Measurements from ENCODE around the gene SLC2A8.

Gene SLC2A8

GRCh38 chr9:127423934-127424675 is 27.1 kb downstream of the SLC2A8 start, which contains the start of gene ZNF79:
Gene ZNF79 (plus strand): TSS chr9:127424382. CDS start chr9:127424788, 406 bp downstream.
- WGBS (ENCODE audit: extremely low coverage, insufficient coverage, low lambda C conversion rate): no CpG with 5 or more reads among the region's 54 CpGs
- Histone ChIP-seq H3K27me3 (ENCODE audit: insufficient read depth, low read length, poor library complexity) (no peaks in the 10 kb centered on the region), H2BK15ac (replicated peaks; ENCODE audit: low read depth) (no peak within 1 kb of the TSS)

GRCh38 chr9:127424676-127424999 is 27.7 kb downstream of the SLC2A8 start:
- DNase-seq: no peak
- Histone ChIP-seq H3K27ac (ENCODE audit: low read depth, low read length) (peak overlapping the region; percentile 66), H3K36me3 (ENCODE audit: control insufficient read depth, insufficient read depth, low read length) (no peaks in the 10 kb centered on the region), H3K18ac (ENCODE audit: low read length) (no peak overlapping the region), H3K23ac (ENCODE audit: low read length) (no peak overlapping the region), H2AK5ac (ENCODE audit: low read length) (no peak overlapping the region), H4K5ac (ENCODE audit: low read length) (no peak overlapping the region), H3K56ac (ENCODE audit: low read length) (peak overlapping the region; percentile 81), H3K4me3 (ENCODE audit: low read length) (peak overlapping the region; percentile 56), H2BK5ac (ENCODE audit: low read length) (no peak overlapping the region), H3K27me3 (ENCODE audit: insufficient read depth, low read length, poor library complexity) (no peaks in the 10 kb centered on the region), H2BK15ac (replicated peaks; ENCODE audit: low read depth) (no peak overlapping the region), H3K4ac (ENCODE audit: low read depth, low read length) (peak overlapping the region; percentile 40), H4K8ac (ENCODE audit: low read depth, low read length) (no peak overlapping the region), H3K4me1 (ENCODE audit: control insufficient read depth, low read depth, low read length) (peaks cover 7% of the 10 kb centered on the region), H3K79me1 (ENCODE audit: low read length) (peaks cover 13% of the 10 kb centered on the region), H3K9ac (ENCODE audit: low read length) (peak overlapping the region; percentile 75), H3K4me2 (ENCODE audit: low read length) (peak overlapping the region; percentile 96), H2BK120ac (ENCODE audit: low read depth, low read length) (no peak overlapping the region), H3K79me2 (ENCODE audit: control insufficient read depth, insufficient read depth, low read length) (peaks cover 6% of the 10 kb centered on the region)
- WGBS (ENCODE audit: extremely low coverage, insufficient coverage, low lambda C conversion rate): no CpG with 5 or more reads among the region's 13 CpGs

More at GRCh38 chr9:127423934-127424675, 27.1 kb downstream of the SLC2A8 start, which contains the start of gene ZNF79:
- H3K9ac ChIP-seq (ENCODE audit: low read length): peak within 1 kb of the TSS; percentile 78
- H4K8ac ChIP-seq (ENCODE audit: low read depth, low read length): peak within 1 kb of the TSS; percentile 3
- no peak within 1 kb of the TSS for H2BK120ac ChIP-seq (ENCODE audit: low read depth, low read length)
- peak within 1 kb of the TSS; percentile 56 for H3K4me3 ChIP-seq (ENCODE audit: low read length)
- peak within 1 kb of the TSS; percentile 84 for H4K5ac ChIP-seq (ENCODE audit: low read length)
- H3K36me3 ChIP-seq (ENCODE audit: control insufficient read depth, insufficient read depth, low read length): no peaks in the 10 kb centered on the region
- H3K18ac ChIP-seq (ENCODE audit: low read length): peak within 1 kb of the TSS; percentile 89
- peak within 1 kb of the TSS; percentile 75 for H3K27ac ChIP-seq (ENCODE audit: low read depth, low read length)
- H3K4me1 ChIP-seq (ENCODE audit: control insufficient read depth, low read depth, low read length): peaks cover 7% of the 10 kb centered on the region
- H3K56ac ChIP-seq (ENCODE audit: low read length): peak within 1 kb of the TSS; percentile 83
- peak; percentile 95 for DNase-seq
- H2AK5ac ChIP-seq (ENCODE audit: low read length): peak within 1 kb of the TSS; percentile 29
- H3K4me2 ChIP-seq (ENCODE audit: low read length): peak within 1 kb of the TSS; percentile 96
- H2BK5ac ChIP-seq (ENCODE audit: low read length): peak within 1 kb of the TSS; percentile 37
- H3K23ac ChIP-seq (ENCODE audit: low read length): no peak within 1 kb of the TSS
- H3K79me1 ChIP-seq (ENCODE audit: low read length): peaks cover 13% of the 10 kb centered on the region
- peaks cover 6% of the 10 kb centered on the region for H3K79me2 ChIP-seq (ENCODE audit: control insufficient read depth, insufficient read depth, low read length)
- peak within 1 kb of the TSS; percentile 40 for H3K4ac ChIP-seq (ENCODE audit: low read depth, low read length)

DNA sequence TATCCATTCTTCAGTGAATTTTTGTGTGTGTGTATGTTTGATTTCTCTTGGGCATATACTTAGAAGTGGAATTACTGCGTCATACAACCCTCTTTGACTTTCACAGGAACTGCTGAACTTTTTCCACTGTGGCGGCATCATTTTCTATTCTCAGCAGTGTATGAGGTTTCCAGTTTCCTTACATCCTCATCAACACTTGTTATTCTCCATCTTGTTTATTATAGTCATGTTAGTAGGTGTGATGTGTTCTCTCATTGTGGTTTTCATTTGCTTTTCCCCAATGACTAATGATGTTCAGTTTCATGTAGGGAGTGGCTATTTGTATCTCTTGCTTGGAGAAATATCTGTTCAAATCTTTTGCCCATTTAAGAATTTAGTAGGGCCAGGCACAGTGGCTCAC is 29.8 kb downstream of the SLC2A8 start:
- H3K18ac ChIP-seq (ENCODE audit: low read length): no peak overlapping the region
- H4K8ac ChIP-seq (ENCODE audit: low read depth, low read length): no peak overlapping the region
- H3K27ac ChIP-seq (ENCODE audit: low read depth, low read length): no peak overlapping the region
- no peak overlapping the region for H2AK5ac ChIP-seq (ENCODE audit: low read length)
- H3K79me1 ChIP-seq (ENCODE audit: low read length): peaks cover 13% of the 10 kb centered on the region
- H2BK15ac ChIP-seq (replicated peaks; ENCODE audit: low read depth): no peak overlapping the region
- H3K79me2 ChIP-seq (ENCODE audit: control insufficient read depth, insufficient read depth, low read length): peaks cover 6% of the 10 kb centered on the region
- no peak overlapping the region for H3K4me2 ChIP-seq (ENCODE audit: low read length)
- H3K27me3 ChIP-seq (ENCODE audit: insufficient read depth, low read length, poor library complexity): no peaks in the 10 kb centered on the region
- H2BK120ac ChIP-seq (ENCODE audit: low read depth, low read length): no peak overlapping the region
- no peak overlapping the region for H3K4ac ChIP-seq (ENCODE audit: low read depth, low read length)
- no peak overlapping the region for H4K5ac ChIP-seq (ENCODE audit: low read length)
- H3K56ac ChIP-seq (ENCODE audit: low read length): no peak overlapping the region
- no CpG with 5 or more reads among the region's 2 CpGs for WGBS (ENCODE audit: extremely low coverage, insufficient coverage, low lambda C conversion rate)
- DNase-seq: no peak
- H3K23ac ChIP-seq (ENCODE audit: low read length): no peak overlapping the region
- H3K4me3 ChIP-seq (ENCODE audit: low read length): no peak overlapping the region
- H3K4me1 ChIP-seq (ENCODE audit: control insufficient read depth, low read depth, low read length): peaks cover 7% of the 10 kb centered on the region
- no peak overlapping the region for H2BK5ac ChIP-seq (ENCODE audit: low read length)
- peaks cover 1% of the 10 kb centered on the region for H3K36me3 ChIP-seq (ENCODE audit: control insufficient read depth, insufficient read depth, low read length)
- no peak overlapping the region for H3K9ac ChIP-seq (ENCODE audit: low read length)

- no peak overlapping the region for H4K5ac ChIP-seq (ENCODE audit: low read length)
- H3K79me2 ChIP-seq (ENCODE audit: control insufficient read depth, insufficient read depth, low read length): peaks cover 6% of the 10 kb centered on the region
- no peak overlapping the region for H3K23ac ChIP-seq (ENCODE audit: low read length)
- H4K8ac ChIP-seq (ENCODE audit: low read depth, low read length): no peak overlapping the region
- DNase-seq: no peak
- peaks cover 2% of the 10 kb centered on the region for H3K4me1 ChIP-seq (ENCODE audit: control insufficient read depth, low read depth, low read length)
- WGBS (ENCODE audit: extremely low coverage, insufficient coverage, low lambda C conversion rate): no CpG with 5 or more reads among the region's 3 CpGs
- no peak overlapping the region for H2BK15ac ChIP-seq (replicated peaks; ENCODE audit: low read depth)
- H2BK5ac ChIP-seq (ENCODE audit: low read length): no peak overlapping the region
- H3K18ac ChIP-seq (ENCODE audit: low read length): no peak overlapping the region
- H3K4ac ChIP-seq (ENCODE audit: low read depth, low read length): no peak overlapping the region
- H3K4me3 ChIP-seq (ENCODE audit: low read length): no peak overlapping the region
- H3K36me3 ChIP-seq (ENCODE audit: control insufficient read depth, insufficient read depth, low read length): peaks cover 1% of the 10 kb centered on the region
- no peak overlapping the region for H3K27ac ChIP-seq (ENCODE audit: low read depth, low read length)
- H3K9ac ChIP-seq (ENCODE audit: low read length): no peak overlapping the region
- H3K4me2 ChIP-seq (ENCODE audit: low read length): no peak overlapping the region
- no peak overlapping the region for H2AK5ac ChIP-seq (ENCODE audit: low read length)
- peaks cover 6% of the 10 kb centered on the region for H3K79me1 ChIP-seq (ENCODE audit: low read length)
- H3K27me3 ChIP-seq (ENCODE audit: insufficient read depth, low read length, poor library complexity): no peaks in the 10 kb centered on the region
- no peak overlapping the region for H2BK120ac ChIP-seq (ENCODE audit: low read depth, low read length)
- H3K56ac ChIP-seq (ENCODE audit: low read length): no peak overlapping the region
These were observed 31.4 kb downstream of the SLC2A8 start for GRCh38 chr9:127428348-127428747.

DNA sequence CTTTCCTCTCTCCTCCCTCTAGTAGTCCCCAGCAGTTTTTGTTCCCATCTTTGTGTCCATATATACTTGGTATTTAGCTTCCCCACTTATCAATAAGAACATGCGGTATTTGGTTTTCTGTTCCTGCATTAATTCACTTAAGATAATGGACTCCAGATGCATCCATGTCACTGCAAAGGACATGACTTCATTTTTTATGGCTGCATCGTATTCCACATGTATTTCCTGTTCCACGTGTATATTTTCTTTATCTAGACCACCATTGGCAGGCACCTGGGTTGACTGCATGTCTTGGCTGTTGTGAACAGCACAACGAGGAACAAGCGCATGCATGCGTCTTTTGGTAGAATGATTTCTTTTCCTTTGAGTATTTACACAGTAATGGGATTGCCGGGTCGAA is 33.4 kb downstream of the SLC2A8 start:
- DNase-seq: no peak
- H4K5ac ChIP-seq (ENCODE audit: low read length): no peak overlapping the region
- no peak overlapping the region for H4K8ac ChIP-seq (ENCODE audit: low read depth, low read length)
- H3K36me3 ChIP-seq (ENCODE audit: control insufficient read depth, insufficient read depth, low read length): peaks cover 3% of the 10 kb centered on the region
- H3K4me3 ChIP-seq (ENCODE audit: low read length): no peak overlapping the region
- peaks cover 3% of the 10 kb centered on the region for H3K79me1 ChIP-seq (ENCODE audit: low read length)
- H3K27me3 ChIP-seq (ENCODE audit: insufficient read depth, low read length, poor library complexity): no peaks in the 10 kb centered on the region
- H3K4ac ChIP-seq (ENCODE audit: low read depth, low read length): no peak overlapping the region
- H3K79me2 ChIP-seq (ENCODE audit: control insufficient read depth, insufficient read depth, low read length): no peaks in the 10 kb centered on the region
- H2BK120ac ChIP-seq (ENCODE audit: low read depth, low read length): no peak overlapping the region
- H3K9ac ChIP-seq (ENCODE audit: low read length): no peak overlapping the region
- WGBS (ENCODE audit: extremely low coverage, insufficient coverage, low lambda C conversion rate): no CpG with 5 or more reads among the region's 8 CpGs
- no peak overlapping the region for H3K56ac ChIP-seq (ENCODE audit: low read length)
- H2AK5ac ChIP-seq (ENCODE audit: low read length): no peak overlapping the region
- no peak overlapping the region for H3K18ac ChIP-seq (ENCODE audit: low read length)
- H3K27ac ChIP-seq (ENCODE audit: low read depth, low read length): no peak overlapping the region
- no peaks in the 10 kb centered on the region for H3K4me1 ChIP-seq (ENCODE audit: control insufficient read depth, low read depth, low read length)
- H2BK15ac ChIP-seq (replicated peaks; ENCODE audit: low read depth): no peak overlapping the region
- no peak overlapping the region for H3K4me2 ChIP-seq (ENCODE audit: low read length)
- no peak overlapping the region for H2BK5ac ChIP-seq (ENCODE audit: low read length)
- H3K23ac ChIP-seq (ENCODE audit: low read length): no peak overlapping the region

All from mesendoderm (in vitro differentiated cells).